Keratinocyte (primary cell): Measurements from ENCODE around the gene GPN3. TPM values are rescaled to one million over a fixed set of nuclear protein-coding genes. Genes with fewer than 3 reads are reported as not detected.
"Not testable (repeated sequence)": the region's sequence is repeated elsewhere in the genome, so short reads cannot be mapped to it uniquely, and the experiment has no call there.

Experiments
- DNase-seq: peaks from one replicate; pipeline ENCODE4 v3.0.0-alpha.2; 2011; ENCODE audit warnings: low read depth, missing footprints, low spot score
- FAIRE-seq: peaks from 2 replicates; lab custom pipeline; 2011; peaks lifted over from hg19 to GRCh38; lab: Jason Lieb, UNC
- H2AFZ ChIP-seq: 2 replicates; pipeline ENCODE4 v1.6.0; 2012; ENCODE audit warnings: low read length, control low read depth, inconsistent platforms; ENCODE audit not compliant: control insufficient read depth
- H3K27ac ChIP-seq: 2 replicates; pipeline ENCODE4 v1.5.1; 2011; ENCODE audit warnings: low read length; ENCODE audit not compliant: control insufficient read depth, insufficient read depth
- H3K27me3 ChIP-seq: 3 replicates; pipeline ENCODE4 v1.6.0; 2011; ENCODE audit warnings: low read length; ENCODE audit not compliant: control insufficient read depth, insufficient read depth; ENCODE audit errors: extremely low read depth
- H3K36me3 ChIP-seq, 2 experiments: 2 replicates in 1 of 2; 3 replicates in 1 of 2; pipeline ENCODE4 v1.5.1; 2011; ENCODE audit warnings: low read length in 2 of 2, mild to moderate bottlenecking in 1 of 2; ENCODE audit not compliant: control insufficient read depth in 2 of 2, insufficient read depth in 2 of 2; ENCODE audit errors: extremely low read depth in 1 of 2
- H3K4me1 ChIP-seq: 3 replicates; pipeline ENCODE4 v1.5.1; 2011; ENCODE audit warnings: low read length; ENCODE audit not compliant: control insufficient read depth, insufficient read depth; ENCODE audit errors: extremely low read depth
- H3K4me2 ChIP-seq: 3 replicates; pipeline ENCODE4 v1.6.0; 2011; ENCODE audit warnings: low read depth, low read length; ENCODE audit not compliant: control insufficient read depth, insufficient read depth; ENCODE audit errors: extremely low read depth
- H3K4me3 ChIP-seq, 3 experiments: fragments of 200-600 bp in 1 of 3; sonication (generic) in 1 of 3; 2 replicates in 2 of 3; 3 replicates in 1 of 3; pipeline ENCODE4 v1.5.1; 2011 to 2016; ENCODE audit warnings: low read length in 3 of 3, mild to moderate bottlenecking in 3 of 3, control low read depth in 2 of 3, inconsistent platforms in 1 of 3, low read depth in 1 of 3, mixed read lengths in 1 of 3, mixed run types in 1 of 3, moderate library complexity in 1 of 3; ENCODE audit not compliant: control insufficient read depth in 2 of 3, insufficient read depth in 2 of 3; ENCODE audit errors: extremely low read depth in 1 of 3
- H3K79me2 ChIP-seq: 2 replicates; pipeline ENCODE4 v1.6.0; 2012; ENCODE audit warnings: low read length; ENCODE audit not compliant: control insufficient read depth, insufficient read depth
- H3K9ac ChIP-seq: 3 replicates; pipeline ENCODE4 v1.6.0; 2011; ENCODE audit warnings: low read length; ENCODE audit not compliant: control insufficient read depth, insufficient read depth; ENCODE audit errors: extremely low read depth
- H3K9me1 ChIP-seq: 3 replicates; pipeline ENCODE4 v1.6.0; 2011; ENCODE audit warnings: low read length; ENCODE audit not compliant: control insufficient read depth, insufficient read depth; ENCODE audit errors: extremely low read depth
- H3K9me3 ChIP-seq: 2 replicates; pipeline ENCODE4 v1.5.1; 2012; ENCODE audit warnings: low read depth, low read length; ENCODE audit not compliant: control insufficient read depth
- H4K20me1 ChIP-seq: 3 replicates; pipeline ENCODE4 v1.6.0; 2011; ENCODE audit warnings: low read length; ENCODE audit not compliant: control insufficient read depth, insufficient read depth; ENCODE audit errors: extremely low read depth
- EZH2 ChIP-seq: IDR thresholded peaks from one replicate; pipeline ENCODE4 v1.6.1; 2012; ENCODE audit warnings: inconsistent platforms, mild to moderate bottlenecking, low read length, moderate library complexity
- dilution Hi-C: fragments of 300-500 bp; cut with MboI; formaldehyde crosslinking; loops from one replicate; pipeline ENCODE4 v1.7.0; 2020; ENCODE audit warnings: low sequenced_read_pairs; ENCODE audit not compliant: extremely low pct_ligation_motif_present
- polyA plus RNA-seq, 5 experiments: library from polyadenylated mRNA; depleted of rRNA in 3 of 5; stranded (reverse) in 3 of 5; stranded (forward) in 1 of 5; unstranded in 1 of 5; fragments of >200 nt; gene quantifications; 1 replicate in 1 of 5; 2 replicates in 3 of 5; 3 replicates in 1 of 5; pipeline versions ENCODE4 v1.2.1 to v1.2.3, GENCODE V29; 2011 to 2012; ENCODE audit warnings: missing spikeins in 2 of 5, low read depth in 1 of 5, low replicate concordance in 1 of 5
- TF ChIP-seq, protein P1 (sequence below), 3 experiments: IDR thresholded peaks in 1 of 3; conservative IDR thresholded peaks in 1 of 3; optimal IDR thresholded peaks in 1 of 3; 2 replicates in 2 of 3; 3 replicates in 1 of 3; pipeline versions ENCODE3 to v1.5.1; 2011; ENCODE audit warnings: low read length in 3 of 3, mild to moderate bottlenecking in 3 of 3, moderate library complexity in 2 of 3, control low read depth in 1 of 3, inconsistent platforms in 1 of 3; ENCODE audit not compliant: insufficient read depth in 2 of 3; ENCODE audit errors: extremely low read depth in 1 of 3

Gene GPN3
- polyA plus RNA-seq, 1 donor (not counting 4 experiments of a cell fraction or from before 2014, with no cell fraction given), result 35.5 TPM

DNA sequence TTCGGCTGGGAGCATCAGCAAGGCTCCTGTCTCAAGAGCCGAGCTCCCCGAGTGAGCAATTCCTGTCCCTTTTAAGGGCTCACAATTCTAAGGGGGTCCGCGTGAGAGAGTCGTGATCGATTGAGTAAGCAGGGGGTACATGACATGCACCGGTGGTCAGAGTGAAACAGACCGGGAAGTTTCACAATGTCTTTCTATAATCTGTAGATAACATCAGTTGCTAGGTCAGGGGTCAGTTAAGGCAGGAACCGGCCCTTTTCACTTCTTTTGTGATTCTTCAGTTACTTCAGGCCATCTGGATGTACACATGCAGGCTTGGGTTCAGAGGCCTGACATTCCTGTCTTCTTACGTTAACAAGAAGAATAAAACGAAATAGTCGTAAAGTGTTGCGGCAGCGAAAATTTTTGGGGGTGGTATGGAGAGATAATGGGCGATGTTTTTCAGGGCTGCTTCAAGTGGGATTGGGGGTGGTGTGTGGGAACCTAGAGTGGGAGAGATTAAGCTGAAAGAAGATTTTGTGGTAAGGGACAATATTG, 62.9 kb downstream of the GPN3 start:
- H4K20me1 ChIP-seq, H3K9ac ChIP-seq, H2AFZ ChIP-seq, H3K9me1 ChIP-seq, H3K4me3 ChIP-seq, H3K27me3 ChIP-seq, H3K36me3 ChIP-seq, H3K27ac ChIP-seq, H3K9me3 ChIP-seq, DNase-seq, FAIRE-seq, dilution Hi-C loops, H3K4me2 ChIP-seq: not testable (repeated sequence)
- H3K79me2 ChIP-seq, result peaks cover 32% of the 10 kb centered on the region
- peaks cover 12% of the 10 kb centered on the region for H3K4me1 ChIP-seq

DNA sequence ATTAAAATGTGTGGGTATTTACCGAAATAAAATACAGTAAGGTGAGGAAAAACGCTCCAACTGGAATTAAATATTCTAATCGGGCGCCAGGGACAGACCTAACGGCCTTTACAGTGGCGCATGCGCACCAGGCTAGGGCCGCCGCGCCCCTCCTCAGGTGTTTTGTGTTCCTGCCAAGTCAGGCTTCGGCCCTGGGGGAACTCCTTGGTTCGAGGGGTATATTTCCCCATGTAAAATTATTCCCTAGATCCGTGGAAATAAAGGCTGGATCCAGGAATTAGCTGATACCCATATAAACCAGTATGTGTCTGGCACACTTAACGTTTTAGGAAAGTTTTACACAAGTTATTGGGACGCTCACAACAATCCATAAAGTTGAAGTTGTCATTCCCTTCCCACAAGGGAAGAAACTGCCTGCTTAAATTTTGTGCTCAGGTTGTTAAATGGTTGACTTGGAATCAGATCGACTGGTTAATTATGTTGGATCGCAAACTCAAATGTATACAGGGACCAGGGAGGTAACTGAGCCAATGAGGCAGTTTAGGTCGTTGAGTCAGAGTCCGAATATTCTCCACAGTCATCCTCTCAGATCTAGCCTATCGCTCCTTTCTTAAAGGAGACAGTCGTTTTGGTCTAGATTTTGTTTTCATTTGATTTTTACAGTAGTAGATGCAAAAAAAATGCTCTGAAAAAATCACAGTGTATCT, 63.9 kb downstream of the GPN3 start:
- Histone ChIP-seq H3K36me3 (peaks cover 4 to 10% of the 10 kb centered on the region in 2 experiments), H3K27ac (peak overlapping the region; percentile 100), H3K9me1 (no peaks in the 10 kb centered on the region), H4K20me1 (no peaks in the 10 kb centered on the region), H3K9ac (peak overlapping the region; percentile 92), H3K4me1 (peaks cover 12% of the 10 kb centered on the region), H3K9me3 (no peaks in the 10 kb centered on the region), H3K4me2 (peak overlapping the region; percentile 94), H3K4me3 (peak overlapping the region; percentile 86 to 99 (median 97)), H3K27me3 (no peaks in the 10 kb centered on the region), H2AFZ (peak overlapping the region; percentile 99), H3K79me2 (peaks cover 43% of the 10 kb centered on the region)
- dilution Hi-C loops, result no loop called here
- TF ChIP-seq, protein P1, sequence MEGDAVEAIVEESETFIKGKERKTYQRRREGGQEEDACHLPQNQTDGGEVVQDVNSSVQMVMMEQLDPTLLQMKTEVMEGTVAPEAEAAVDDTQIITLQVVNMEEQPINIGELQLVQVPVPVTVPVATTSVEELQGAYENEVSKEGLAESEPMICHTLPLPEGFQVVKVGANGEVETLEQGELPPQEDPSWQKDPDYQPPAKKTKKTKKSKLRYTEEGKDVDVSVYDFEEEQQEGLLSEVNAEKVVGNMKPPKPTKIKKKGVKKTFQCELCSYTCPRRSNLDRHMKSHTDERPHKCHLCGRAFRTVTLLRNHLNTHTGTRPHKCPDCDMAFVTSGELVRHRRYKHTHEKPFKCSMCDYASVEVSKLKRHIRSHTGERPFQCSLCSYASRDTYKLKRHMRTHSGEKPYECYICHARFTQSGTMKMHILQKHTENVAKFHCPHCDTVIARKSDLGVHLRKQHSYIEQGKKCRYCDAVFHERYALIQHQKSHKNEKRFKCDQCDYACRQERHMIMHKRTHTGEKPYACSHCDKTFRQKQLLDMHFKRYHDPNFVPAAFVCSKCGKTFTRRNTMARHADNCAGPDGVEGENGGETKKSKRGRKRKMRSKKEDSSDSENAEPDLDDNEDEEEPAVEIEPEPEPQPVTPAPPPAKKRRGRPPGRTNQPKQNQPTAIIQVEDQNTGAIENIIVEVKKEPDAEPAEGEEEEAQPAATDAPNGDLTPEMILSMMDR (optimal IDR thresholded peaks at IDR 0.05 in 1 of 3, IDR thresholded peaks at IDR 0.05 in 1 of 3, conservative IDR thresholded peaks at IDR 0.05 in 1 of 3; ENCODE audit: extremely low read depth in 1 of 3, insufficient read depth in 2 of 3, low read length in 3 of 3), result no peak
- TF ChIP-seq EZH2, result no peak
- DNase-seq (peak; percentile 23), FAIRE-seq (peak; percentile 39)
